Gastroesophageal sphincter (tissue), 4 donors: Measurements from ENCODE around the gene PHEX. TPM values are rescaled to one million over a fixed set of nuclear protein-coding genes. Genes with fewer than 3 reads are reported as not detected.

ENCODE experiments used
- ATAC-seq: fragments of 150-250 bp; one replicate; pipeline ENCODE4 v1.9.1; 2016; ENCODE audit warnings: mild to moderate bottlenecking, moderate library complexity
- H3K27ac ChIP-seq, 4 donors: fragments of 200-600 bp; sonication (generic) in 3 of 4; 1 replicate in 3 of 4; 2 replicates in 1 of 4; pipeline ENCODE4 v1.5.1; 2016 to 2019
- H3K27me3 ChIP-seq: fragments of 200-600 bp; sonication (generic); one replicate; pipeline ENCODE4 v1.5.1; 2019
- H3K36me3 ChIP-seq, 2 donors: fragments of 200-600 bp; sonication (generic); one replicate each; pipeline ENCODE4 v1.5.1; 2019; ENCODE audit warnings: control low read depth in 1 of 2
- H3K4me1 ChIP-seq, 3 donors: fragments of 200-600 bp; sonication (generic); 1 replicate in 2 of 3; 2 replicates in 1 of 3; pipeline ENCODE4 v1.5.1; 2016 to 2019; ENCODE audit warnings: control low read depth in 2 of 3
- H3K4me3 ChIP-seq, 2 donors: fragments of 200-600 bp; sonication (generic); one replicate each; pipeline ENCODE4 v1.5.1; 2019; ENCODE audit warnings: mild to moderate bottlenecking in 1 of 2, moderate library complexity in 1 of 2
- H3K9me3 ChIP-seq, 3 donors: fragments of 200-600 bp; sonication (generic); one replicate each; pipeline ENCODE4 v1.5.1; 2017 to 2019; ENCODE audit warnings: control low read depth in 2 of 3
- CTCF ChIP-seq, 4 experiments: fragments of 200-600 bp in 2 of 4; fragments of 450-650 bp in 2 of 4; sonication (generic) in 1 of 4; IDR thresholded peaks; one replicate each; pipeline ENCODE4 v1.5.1; 2017 to 2019; ENCODE audit warnings: antibody characterized with exemption in 4 of 4, mild to moderate bottlenecking in 2 of 4, moderate library complexity in 2 of 4
- EP300 ChIP-seq: sonication (generic); formaldehyde crosslinking; IDR thresholded peaks from one replicate; pipeline ENCODE4 v1.6.1; 2017; ENCODE audit warnings: antibody characterized with exemption, mild to moderate bottlenecking
- POLR2A ChIP-seq, 2 donors: fragments of 450-650 bp; IDR thresholded peaks; one replicate each; pipeline ENCODE4 v1.6.1; 2017; ENCODE audit warnings: antibody characterized with exemption in 2 of 2, mild to moderate bottlenecking in 2 of 2, moderate library complexity in 1 of 2
- POLR2AphosphoS5 ChIP-seq: sonication (generic); formaldehyde crosslinking; IDR thresholded peaks from one replicate; pipeline ENCODE4 v1.6.1; 2017; ENCODE audit warnings: antibody characterized with exemption
- WGBS, 2 donors: methylation state at CpG; one replicate each; pipeline ENCODE4 v1.1.5; 2018; ENCODE audit warnings: low coverage in 1 of 2; 5-methylcytosine and 5-hydroxymethylcytosine counted together
- total RNA-seq, 4 donors: library from RNA; depleted of rRNA; stranded (reverse); fragments of >200 nt; gene quantifications; one replicate each; pipeline ENCODE4 v1.1.0, GENCODE V29; 2016

Gene PHEX
- total RNA-seq, 4 donors from 2014 or later = 0.40 to 1.1 (median 0.67) TPM

GRCh38 chrX:22025751-22026150 is 6.4 kb upstream of the PHEX start:
- H3K4me3 ChIP-seq = no peak overlapping the region
- no peaks in the 10 kb centered on the region for H3K9me3 ChIP-seq
- H3K27ac ChIP-seq = no peak overlapping the region
- TF ChIP-seq POLR2A (IDR thresholded peaks at IDR 0.05) (no peak), EP300 (no peak), POLR2AphosphoS5 (no peak), CTCF (IDR thresholded peaks at IDR 0.05) (no peak)
- no peaks in the 10 kb centered on the region for H3K27me3 ChIP-seq
- no peak for ATAC-seq
- H3K36me3 ChIP-seq = no peaks in the 10 kb centered on the region
- 40 to 81% methylated on average over 1 to 6 of the region's 7 CpGs for WGBS, 2 donors
- no peaks in the 10 kb centered on the region for H3K4me1 ChIP-seq

- H3K9me3 ChIP-seq = no peaks in the 10 kb centered on the region
- no peaks in the 10 kb centered on the region for H3K36me3 ChIP-seq
- H3K27ac ChIP-seq = no peak overlapping the region
- 57% methylated on average over 1 of the region's 4 CpGs; no CpG with 5 or more reads in 1 of the 2 donors for WGBS, 2 donors
- H3K27me3 ChIP-seq = no peaks in the 10 kb centered on the region
- TF ChIP-seq EP300 = no peak
- no peak for TF ChIP-seq POLR2AphosphoS5
- no peak for TF ChIP-seq CTCF (IDR thresholded peaks at IDR 0.05)
- TF ChIP-seq POLR2A (IDR thresholded peaks at IDR 0.05) = no peak
- H3K4me3 ChIP-seq = no peak overlapping the region
- H3K4me1 ChIP-seq = no peaks in the 10 kb centered on the region
- no peak for ATAC-seq
Observed at GRCh38 chrX:22026731-22027130, 5.4 kb upstream of the PHEX start.

- H3K4me3 ChIP-seq = no peak overlapping the region
- 48% methylated on average over 6 of the region's 6 CpGs; no CpG with 5 or more reads in 1 of the 2 donors for WGBS, 2 donors
- no peak overlapping the region for H3K27ac ChIP-seq
- no peak for TF ChIP-seq EP300
- no peak for TF ChIP-seq POLR2AphosphoS5
- TF ChIP-seq POLR2A (IDR thresholded peaks at IDR 0.05) = no peak
- no peak for ATAC-seq
- H3K4me1 ChIP-seq = no peaks in the 10 kb centered on the region
- no peaks in the 10 kb centered on the region for H3K36me3 ChIP-seq
- no peaks in the 10 kb centered on the region for H3K9me3 ChIP-seq
- no peaks in the 10 kb centered on the region for H3K27me3 ChIP-seq
Observed at GRCh38 chrX:22032506-22032905, 381 bp downstream of the PHEX start.

- no peaks in the 10 kb centered on the region for H3K36me3 ChIP-seq
- no peak for TF ChIP-seq POLR2AphosphoS5
- TF ChIP-seq POLR2A (IDR thresholded peaks at IDR 0.05) = no peak
- TF ChIP-seq EP300 = no peak
- TF ChIP-seq CTCF (IDR thresholded peaks at IDR 0.05) = no peak
- 30 to 71% methylated on average over 2 to 5 of the region's 5 CpGs for WGBS, 2 donors
- no peaks in the 10 kb centered on the region for H3K9me3 ChIP-seq
- no peak for ATAC-seq
- no peaks in the 10 kb centered on the region for H3K27me3 ChIP-seq
- no peak overlapping the region for H3K4me3 ChIP-seq
- no peaks in the 10 kb centered on the region for H3K4me1 ChIP-seq
- no peak overlapping the region for H3K27ac ChIP-seq
Observed at GRCh38 chrX:22033818-22034217, 1.7 kb downstream of the PHEX start.

- H3K27ac ChIP-seq = no peak overlapping the region
- no peaks in the 10 kb centered on the region for H3K27me3 ChIP-seq
- 43% methylated on average over 1 of the region's 1 CpG; no CpG with 5 or more reads in 1 of the 2 donors for WGBS, 2 donors
- H3K4me3 ChIP-seq = no peak overlapping the region
- H3K4me1 ChIP-seq = no peaks in the 10 kb centered on the region
- ATAC-seq = no peak
- no peaks in the 10 kb centered on the region for H3K36me3 ChIP-seq
- no peaks in the 10 kb centered on the region for H3K9me3 ChIP-seq
- TF ChIP-seq CTCF (IDR thresholded peaks at IDR 0.05) = no peak
- TF ChIP-seq POLR2A (IDR thresholded peaks at IDR 0.05) = no peak
- TF ChIP-seq POLR2AphosphoS5 = no peak
- TF ChIP-seq EP300 = no peak
Observed at GRCh38 chrX:22035236-22035635, 3.1 kb downstream of the PHEX start.
